Measurements from ENCODE around the gene FSD1. TPM values are rescaled to one million over a fixed set of nuclear protein-coding genes. Genes with fewer than 3 reads are reported as not detected.

Gene FSD1
- total RNA-seq, 1 donor from 2014 or later, result not detected

- DNase-seq (ENCODE audit: low spot score in 2 of 2), result no peak
- TF ChIP-seq CTCF (IDR thresholded peaks at IDR 0.05), result no peak
- Histone ChIP-seq H3K27me3 (no peaks in the 10 kb centered on the region), H3K4me1 (no peaks in the 10 kb centered on the region), H3K27ac (no peak overlapping the region), H3K9me3 (no peaks in the 10 kb centered on the region), H3K36me3 (peaks cover 60 to 83% of the 10 kb centered on the region in 2 donors), H3K4me3 (no peak overlapping the region)
- intact Hi-C loops (cut with DNase I), result no loop called here
These were observed 57.9 kb downstream of the FSD1 start for GRCh38 chr19:4362101-4362828.

GRCh38 chr19:4362831-4363545 is 58.6 kb downstream of the FSD1 start:
- no peak overlapping the region for H3K27ac ChIP-seq

GRCh38 chr19:4363571-4364304 is 59.3 kb downstream of the FSD1 start:
- no peaks in the 10 kb centered on the region for H3K27me3 ChIP-seq
- peaks cover 60 to 80% of the 10 kb centered on the region in 2 donors for H3K36me3 ChIP-seq
- no peaks in the 10 kb centered on the region for H3K9me3 ChIP-seq
- peaks cover 0 to 9% of the 10 kb centered on the region in 2 donors for H3K4me1 ChIP-seq
- no peak overlapping the region for H3K4me3 ChIP-seq
- no peak for TF ChIP-seq CTCF (IDR thresholded peaks at IDR 0.05)
- intact Hi-C loops (cut with DNase I), result no loop called here
- DNase-seq (ENCODE audit: low spot score in 2 of 2), result no peak
- H3K27ac ChIP-seq, result no peak overlapping the region

More at GRCh38 chr19:4362831-4363545, 58.6 kb downstream of the FSD1 start:
- H3K27me3 ChIP-seq, result no peaks in the 10 kb centered on the region
- no peaks in the 10 kb centered on the region for H3K9me3 ChIP-seq
- peaks cover 0 to 4% of the 10 kb centered on the region in 2 donors for H3K4me1 ChIP-seq
- H3K4me3 ChIP-seq, result no peak overlapping the region
- H3K36me3 ChIP-seq, result peaks cover 60 to 83% of the 10 kb centered on the region in 2 donors
- no peak for TF ChIP-seq CTCF (IDR thresholded peaks at IDR 0.05)
- DNase-seq (ENCODE audit: low spot score in 2 of 2), result no peak
- intact Hi-C loops (cut with DNase I), result no loop called here

- H3K36me3 ChIP-seq, result peaks cover 51 to 64% of the 10 kb centered on the region in 2 donors
- H3K4me1 ChIP-seq, result peaks cover 0 to 14% of the 10 kb centered on the region in 2 donors
- H3K27ac ChIP-seq, result no peak overlapping the region
- DNase-seq (ENCODE audit: low spot score in 2 of 2), result no peak
- intact Hi-C loops (cut with DNase I), result no loop called here
- H3K27me3 ChIP-seq, result no peaks in the 10 kb centered on the region
- TF ChIP-seq CTCF (IDR thresholded peaks at IDR 0.05), result no peak
- no peaks in the 10 kb centered on the region for H3K9me3 ChIP-seq
- no peak overlapping the region for H3K4me3 ChIP-seq
These were observed 60.9 kb downstream of the FSD1 start for GRCh38 chr19:4365341-4365740.

GRCh38 chr19:4365791-4366665 is 61.6 kb downstream of the FSD1 start:
- intact Hi-C loops (cut with DNase I), result no loop called here
- no peak for DNase-seq (ENCODE audit: low spot score in 2 of 2)
- Histone ChIP-seq H3K36me3 (peaks cover 44 to 57% of the 10 kb centered on the region in 2 donors), H3K27ac (no peak overlapping the region), H3K27me3 (no peaks in the 10 kb centered on the region), H3K9me3 (no peaks in the 10 kb centered on the region), H3K4me1 (peaks cover 0 to 21% of the 10 kb centered on the region in 2 donors), H3K4me3 (no peak overlapping the region)
- no peak for TF ChIP-seq CTCF (IDR thresholded peaks at IDR 0.05)

All from ascending aorta (tissue), 2 donors.